ENCODE measurements around the gene RAB11A. TPM values are rescaled to one million over a fixed set of nuclear protein-coding genes. Genes with fewer than 3 reads are reported as not detected.

RAB11A gene
- total and polyA plus RNA-seq, 9 of the 15 experiments (the other 6 are each of a cell fraction or from before 2014, with no cell fraction given), result 129 to 369 (median 245) TPM

GRCh38 chr15:65877749-65878148 is 8.5 kb downstream of the RAB11A start:
- FAIRE-seq, result no peak
- no TSS peak for BruUV-seq (replicated peaks)
- no peak overlapping the region for H2AFZ ChIP-seq (ENCODE audit: low read depth, low read length)

More at GRCh38 chr15:65877749-65878148, 8.5 kb downstream of the RAB11A start:
- intact Hi-C loops (cut with micrococcal nuclease) (no loop called here), in situ Hi-C loops (cut with MboI) (no loop called here)
- H3K27me3 ChIP-seq (ENCODE audit: control insufficient read depth in 2 of 2, insufficient read depth in 2 of 2, low read length in 2 of 2), result no peaks in the 10 kb centered on the region
- H3K4me2 ChIP-seq (ENCODE audit: insufficient read depth, low read length), result no peak overlapping the region
- no peak overlapping the region for H3K9ac ChIP-seq (ENCODE audit: insufficient read depth in 1 of 2, low read depth in 2 of 2, low read length in 2 of 2)
- no peak overlapping the region for H3K27ac ChIP-seq (ENCODE audit: extremely low read depth, low read depth, low read length)
- peaks cover 58% of the 10 kb centered on the region for H3K79me2 ChIP-seq (ENCODE audit: control insufficient read depth, insufficient read depth, low read length)
- H3K9me1 ChIP-seq (ENCODE audit: control insufficient read depth, insufficient read depth, low read length), result no peaks in the 10 kb centered on the region
- CTCF ChIA-PET (ENCODE audit: low intra/inter-chr PET ratio), result no interaction called here
- H3K4me3 ChIP-seq, result no peak overlapping the region
- no peaks in the 10 kb centered on the region for H3K9me3 ChIP-seq (replicated peaks; ENCODE audit: control insufficient read depth, insufficient read depth, low read depth, low read length)
- peaks cover 89% of the 10 kb centered on the region for H3K36me3 ChIP-seq (ENCODE audit: control insufficient read depth, insufficient read depth, low read length)
- TF ChIP-seq KLF16 (IDR thresholded peaks at IDR 0.05) (no peak), EP400 (IDR thresholded peaks at IDR 0.05) (no peak), PRPF4 (IDR thresholded peaks at IDR 0.05; ENCODE audit: insufficient read depth, low read depth, low read length, poor library complexity, severe bottlenecking) (no peak), CBX5 (IDR thresholded peaks at IDR 0.05; ENCODE audit: borderline replicate concordance, low read depth) (no peak), MEIS2 (IDR thresholded peaks at IDR 0.05; ENCODE audit: partially characterized antibody) (no peak), ZNF239 (CRISPR knock-in tag; IDR thresholded peaks at IDR 0.05) (no peak), SP2 (IDR thresholded peaks at IDR 0.05; ENCODE audit: extremely low read depth, low read depth, low read length, poor library complexity, severe bottlenecking) (no peak), ZNF57 (CRISPR knock-in tag; IDR thresholded peaks at IDR 0.05) (no peak), ZNF398 (CRISPR knock-in tag; IDR thresholded peaks at IDR 0.05) (no peak), ZNF121 (CRISPR knock-in tag; conservative IDR thresholded peaks at IDR 0.05) (no peak)
- peaks cover 0 to 2% of the 10 kb centered on the region in 2 experiments; a peak in 2 of 5 replicates for H3K4me1 ChIP-seq (replicated peaks in 1 of 2; ENCODE audit: control insufficient read depth in 2 of 2, insufficient read depth in 2 of 2, low read length in 2 of 2)
- ATAC-seq, result no peak
- no peak for DNase-seq (ENCODE audit: extremely low read depth in 1 of 4, low spot score in 3 of 4)
- H4K20me1 ChIP-seq (replicated peaks; ENCODE audit: control insufficient read depth, insufficient read depth, low read length), result no peaks in the 10 kb centered on the region
- POLR2A ChIA-PET, result interaction anchor here (0.6 to 2.0 kb wide), 3 partner anchors 8 to 415 kb away, joined by 3 to 9 read pairs (median 3); partner anchors contain the start of gene RAB11A
- 67% methylated on average over 3 of the region's 3 CpGs for WGBS (ENCODE audit: insufficient coverage, low coverage, missing lambda C conversion rate)

Measured in K562 (cell line).